GM23338 (cell line): ENCODE measurements around the gene VSIG10L2. TPM values are rescaled to one million over a fixed set of nuclear protein-coding genes. Genes with fewer than 3 reads are reported as not detected.

ENCODE experiments used
- CTCF ChIP-seq, 2 experiments: fragments of 200-600 bp in 1 of 2; sonication (generic) in 1 of 2; conservative IDR thresholded peaks; 2 replicates each; pipeline versions ENCODE4 v1.5.1 to v1.6.1; 2016 to 2017; ENCODE audit warnings: antibody characterized with exemption in 2 of 2, low read depth in 2 of 2, mild to moderate bottlenecking in 2 of 2, moderate library complexity in 1 of 2
- ETS1 ChIP-seq: IDR thresholded peaks from 2 replicates; pipeline ENCODE4 v1.6.1; 2016; ENCODE audit warnings: antibody characterized with exemption
- EZH2phosphoT487 ChIP-seq: fragments of 200-600 bp; sonication (generic); IDR thresholded peaks from one replicate; pipeline ENCODE4 v1.8.1; 2018; ENCODE audit warnings: antibody characterized with exemption; ENCODE audit not compliant: unreplicated experiment
- NANOG ChIP-seq: IDR thresholded peaks from 2 replicates; pipeline ENCODE4 v1.6.1; 2016; ENCODE audit warnings: antibody characterized with exemption, borderline replicate concordance
- REST ChIP-seq: IDR thresholded peaks from one replicate; pipeline ENCODE4 v1.6.1; 2018; ENCODE audit warnings: antibody characterized with exemption; ENCODE audit not compliant: unreplicated experiment
- STAT1 ChIP-seq: IDR thresholded peaks from one replicate; pipeline ENCODE4 v1.6.1; 2016; ENCODE audit warnings: antibody characterized with exemption; ENCODE audit not compliant: unreplicated experiment
- ZNF114 ChIP-seq: fragments of 250-450 bp; sonication (Bioruptor Pico); IDR thresholded peaks from 2 replicates; pipeline ENCODE4 v1.5.0; 2020; ENCODE audit warnings: mild to moderate bottlenecking, moderate library complexity
- ZNF462 ChIP-seq: fragments of 250-450 bp; sonication (Bioruptor Pico); IDR thresholded peaks from 2 replicates; pipeline ENCODE4 v1.5.0; 2020; ENCODE audit warnings: mild to moderate bottlenecking, moderate library complexity
- polyA plus RNA-seq: library from polyadenylated mRNA; unstranded; fragments of >200 nt; fragmentation: Nextera tagmentation; extraction: Ambion mirVana; gene quantifications from 2 replicates; pipeline ENCODE4 v1.2.1, GENCODE V29; 2016
- total RNA-seq: library from RNA; depleted of rRNA; stranded (reverse); fragments of >200 nt; shearing (Covaris generic); gene quantifications from 2 replicates; pipeline ENCODE4 v1.2.3, GENCODE V29; 2014

The VSIG10L2 gene
- total and polyA plus RNA-seq, 2 experiments from 2014 or later, result 0.63 TPM; not detected in 1

- TF ChIP-seq ZNF462 (CRISPR knock-in tag) (no peak), ZNF114 (no peak), REST (no peak), STAT1 (no peak), EZH2phosphoT487 (no peak), ETS1 (no peak), NANOG (no peak), CTCF (conservative IDR thresholded peaks at IDR 0.05; ENCODE audit: low read depth in 2 of 2) (no peak)
These were observed 10.1 kb upstream of the VSIG10L2 start (continued) for GRCh38 chr11:125935618-125936199.
